ENCODE measurements around the gene PNPLA3. TPM values are rescaled to one million over a fixed set of nuclear protein-coding genes. Genes with fewer than 3 reads are reported as not detected.
A peak's percentile ranks its signal among the peaks of the same experiment; 100 is the strongest.

Gene PNPLA3
- total and polyA plus RNA-seq, 9 of the 15 experiments (the other 6 are each of a cell fraction or from before 2014, with no cell fraction given) = 0.20 to 0.48 (median 0.38) TPM; not detected in 6

- TF ChIP-seq ZBTB40 (IDR thresholded peaks at IDR 0.05) = peak; percentile 90
- no peak for TF ChIP-seq ZBTB40 (CRISPR knock-in tag; IDR thresholded peaks at IDR 0.05)
- TF ChIP-seq ARNT (IDR thresholded peaks at IDR 0.05) = no peak
- no peak for TF ChIP-seq SRSF3 (IDR thresholded peaks at IDR 0.05; ENCODE audit: insufficient read depth, low read length)
- no peak for TF ChIP-seq ZNF639 (CRISPR knock-in tag; conservative IDR thresholded peaks at IDR 0.05 in 1 of 2, IDR thresholded peaks at IDR 0.05 in 1 of 2)
- TF ChIP-seq NELFE (IDR thresholded peaks at IDR 0.05; ENCODE audit: insufficient read depth, insufficient read length) = no peak
- TF ChIP-seq CBFA2T3 (IDR thresholded peaks at IDR 0.05) = no peak
- TF ChIP-seq ZFPM2 (CRISPR knock-in tag; IDR thresholded peaks at IDR 0.05) = no peak
- no peak for TF ChIP-seq SMAD1 (IDR thresholded peaks at IDR 0.05; ENCODE audit: low read depth, low read length, partially characterized antibody)
- no peak for TF ChIP-seq ZNF395 (CRISPR knock-in tag; IDR thresholded peaks at IDR 0.05)
- TF ChIP-seq PTRF (tag; IDR thresholded peaks at IDR 0.05) = no peak
- no peak for TF ChIP-seq ZKSCAN1 (IDR thresholded peaks at IDR 0.05; ENCODE audit: low read depth, low read length)
- no peak for TF ChIP-seq SNRNP70 (optimal IDR thresholded peaks at IDR 0.05; ENCODE audit: low read depth, low read length)
- TF ChIP-seq NUFIP1 (IDR thresholded peaks at IDR 0.05; ENCODE audit: partially characterized antibody) = no peak
- TF ChIP-seq ILK (tag; IDR thresholded peaks at IDR 0.05; ENCODE audit: borderline replicate concordance, low read depth) = no peak
- no peak for TF ChIP-seq NCOA1 (IDR thresholded peaks at IDR 0.05; ENCODE audit: low read depth)
Observed at GRCh38 chr22:43955040-43955882, 31.7 kb downstream of the PNPLA3 start, which contains the start of gene SAMM50 (continued).

All from K562 (cell line).